ENCODE measurements around the gene TEDC2.

TEDC2 gene

GRCh38 chr16:2469399-2470233, 9.7 kb downstream of the TEDC2 start:
- DNase-seq (ENCODE audit: low read depth, low spot score), result no peak
- H3K4me3 ChIP-seq (ENCODE audit: low read depth, low read length), result no peak overlapping the region
- no peak for TF ChIP-seq CTCF (IDR thresholded peaks at IDR 0.05; ENCODE audit: low read depth, low read length)
- in situ Hi-C loops (cut with HindIII; ENCODE audit: low sequenced_read_pairs), result no loop called here

- TF ChIP-seq CTCF (IDR thresholded peaks at IDR 0.05; ENCODE audit: low read depth, low read length), result no peak
- H3K4me3 ChIP-seq (ENCODE audit: low read depth, low read length), result no peak overlapping the region
- in situ Hi-C loops (cut with HindIII; ENCODE audit: low sequenced_read_pairs), result no loop called here
- no peak for DNase-seq (ENCODE audit: low read depth, low spot score)
These were observed 10.3 kb downstream of the TEDC2 start for GRCh38 chr16:2470234-2470601.

GRCh38 chr16:2470603-2471015, 10.7 kb downstream of the TEDC2 start:
- no peak for TF ChIP-seq CTCF (IDR thresholded peaks at IDR 0.05; ENCODE audit: low read depth, low read length)
- no peak overlapping the region for H3K4me3 ChIP-seq (ENCODE audit: low read depth, low read length)
- no peak for DNase-seq (ENCODE audit: low read depth, low spot score)
- in situ Hi-C loops (cut with HindIII; ENCODE audit: low sequenced_read_pairs), result no loop called here

- in situ Hi-C loops (cut with HindIII; ENCODE audit: low sequenced_read_pairs), result no loop called here
- TF ChIP-seq CTCF (IDR thresholded peaks at IDR 0.05; ENCODE audit: low read depth, low read length), result no peak
- no peak within 1 kb of the TSS for H3K4me3 ChIP-seq (ENCODE audit: low read depth, low read length)
- DNase-seq (ENCODE audit: low read depth, low spot score), result no peak
These were observed 11.2 kb downstream of the TEDC2 start, which contains the start of gene NTN3 for GRCh38 chr16:2471016-2471652. Gene NTN3, plus strand, starts transcription at chr16:2471297. Its CDS starts 405 bp downstream, at chr16:2471702.

GRCh38 chr16:2471653-2472487, 12.0 kb downstream of the TEDC2 start:
- no peak for DNase-seq (ENCODE audit: low read depth, low spot score)
- no peak for TF ChIP-seq CTCF (IDR thresholded peaks at IDR 0.05; ENCODE audit: low read depth, low read length)
- H3K4me3 ChIP-seq (ENCODE audit: low read depth, low read length), result no peak overlapping the region
- in situ Hi-C loops (cut with HindIII; ENCODE audit: low sequenced_read_pairs), result no loop called here

GRCh38 chr16:2472488-2472864, 12.6 kb downstream of the TEDC2 start:
- TF ChIP-seq CTCF (IDR thresholded peaks at IDR 0.05; ENCODE audit: low read depth, low read length), result no peak
- no peak for DNase-seq (ENCODE audit: low read depth, low spot score)
- in situ Hi-C loops (cut with HindIII; ENCODE audit: low sequenced_read_pairs), result no loop called here
- H3K4me3 ChIP-seq (ENCODE audit: low read depth, low read length), result no peak overlapping the region
